Tibial nerve (tissue), 4 donors: ENCODE measurements around the gene KCP.

Source experiments
- EP300 ChIP-seq, 2 donors: sonication (generic); formaldehyde crosslinking; IDR thresholded peaks; one replicate each; pipeline ENCODE4 v1.6.1; 2017; ENCODE audit warnings: antibody characterized with exemption in 2 of 2, mild to moderate bottlenecking in 1 of 2
- POLR2A ChIP-seq, 2 donors: fragments of 450-650 bp; IDR thresholded peaks; one replicate each; pipeline ENCODE4 v1.6.1; 2017; ENCODE audit warnings: antibody characterized with exemption in 2 of 2, mild to moderate bottlenecking in 2 of 2, moderate library complexity in 2 of 2
- TF ChIP-seq, protein P1 (sequence below), 5 experiments: fragments of 200-600 bp in 3 of 5; fragments of 450-650 bp in 2 of 5; sonication (generic) in 3 of 5; IDR thresholded peaks; one replicate each; pipeline ENCODE4 v1.5.1; 2016 to 2019; ENCODE audit warnings: antibody characterized with exemption in 5 of 5, mild to moderate bottlenecking in 3 of 5, moderate library complexity in 2 of 5

DNA sequence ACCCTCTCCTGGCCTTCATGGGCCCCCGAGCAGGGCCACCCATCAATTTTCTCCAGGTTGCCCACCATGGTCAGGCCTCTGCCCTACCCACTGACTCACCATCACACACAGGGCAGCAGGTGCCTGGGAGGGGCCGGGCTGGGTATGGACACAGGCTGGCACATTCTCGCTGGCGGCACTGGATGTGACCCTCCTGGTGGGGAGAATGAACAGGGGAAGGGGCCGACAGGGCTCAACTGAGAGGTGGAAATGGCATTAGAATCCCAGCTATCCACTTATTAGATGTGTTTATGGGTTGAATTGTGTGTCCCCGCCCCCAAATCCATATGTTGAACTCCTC is 16.4 kb downstream of the KCP start:
- TF ChIP-seq POLR2A (IDR thresholded peaks at IDR 0.05) = no peak
- TF ChIP-seq, protein P1, sequence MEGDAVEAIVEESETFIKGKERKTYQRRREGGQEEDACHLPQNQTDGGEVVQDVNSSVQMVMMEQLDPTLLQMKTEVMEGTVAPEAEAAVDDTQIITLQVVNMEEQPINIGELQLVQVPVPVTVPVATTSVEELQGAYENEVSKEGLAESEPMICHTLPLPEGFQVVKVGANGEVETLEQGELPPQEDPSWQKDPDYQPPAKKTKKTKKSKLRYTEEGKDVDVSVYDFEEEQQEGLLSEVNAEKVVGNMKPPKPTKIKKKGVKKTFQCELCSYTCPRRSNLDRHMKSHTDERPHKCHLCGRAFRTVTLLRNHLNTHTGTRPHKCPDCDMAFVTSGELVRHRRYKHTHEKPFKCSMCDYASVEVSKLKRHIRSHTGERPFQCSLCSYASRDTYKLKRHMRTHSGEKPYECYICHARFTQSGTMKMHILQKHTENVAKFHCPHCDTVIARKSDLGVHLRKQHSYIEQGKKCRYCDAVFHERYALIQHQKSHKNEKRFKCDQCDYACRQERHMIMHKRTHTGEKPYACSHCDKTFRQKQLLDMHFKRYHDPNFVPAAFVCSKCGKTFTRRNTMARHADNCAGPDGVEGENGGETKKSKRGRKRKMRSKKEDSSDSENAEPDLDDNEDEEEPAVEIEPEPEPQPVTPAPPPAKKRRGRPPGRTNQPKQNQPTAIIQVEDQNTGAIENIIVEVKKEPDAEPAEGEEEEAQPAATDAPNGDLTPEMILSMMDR (IDR thresholded peaks at IDR 0.05) = no peak
- no peak for TF ChIP-seq EP300 (IDR thresholded peaks at IDR 0.05)
